Gastrocnemius medialis (tissue), 4 donors: ENCODE data around the gene MAGOHB. TPM values are rescaled to one million over a fixed set of nuclear protein-coding genes. Genes with fewer than 3 reads are reported as not detected.
"Not testable (repeated sequence)": the region's sequence is repeated elsewhere in the genome, so short reads cannot be mapped to it uniquely, and the experiment has no call there.

ENCODE experiments used
- ATAC-seq, 2 donors: fragments of 150-250 bp; one replicate each; pipeline ENCODE4 v1.9.1; 2016
- DNase-seq, 2 donors: peaks; one replicate each; pipeline ENCODE4 v3.0.0-alpha.2; 2019
- H3K27ac ChIP-seq, 4 donors: fragments of 200-600 bp; sonication (generic); 1 replicate in 1 of 4; 2 replicates in 3 of 4; pipeline ENCODE4 v1.5.1; 2016 to 2018; ENCODE audit warnings: mild to moderate bottlenecking in 2 of 4, moderate library complexity in 1 of 4
- H3K27me3 ChIP-seq, 3 donors: fragments of 200-600 bp; sonication (generic) in 2 of 3; 1 replicate in 1 of 3; 2 replicates in 2 of 3; pipeline versions ENCODE4 v1.5.1 to v1.6.0; 2016 to 2019; ENCODE audit warnings: mild to moderate bottlenecking in 1 of 3, moderate library complexity in 1 of 3
- H3K36me3 ChIP-seq, 2 donors: fragments of 200-600 bp; sonication (generic) in 1 of 2; one replicate each; pipeline ENCODE4 v1.5.1; 2017 to 2018
- H3K4me1 ChIP-seq, 2 donors: fragments of 200-600 bp; sonication (generic) in 1 of 2; one replicate each; pipeline ENCODE4 v1.5.1; 2016 to 2017; ENCODE audit warnings: mild to moderate bottlenecking in 2 of 2
- H3K4me3 ChIP-seq, 4 donors: fragments of 200-600 bp; sonication (generic) in 3 of 4; 1 replicate in 1 of 4; 2 replicates in 3 of 4; pipeline ENCODE4 v1.5.1; 2016 to 2019; ENCODE audit warnings: mild to moderate bottlenecking in 2 of 4
- H3K9me3 ChIP-seq, 3 donors: fragments of 200-600 bp; sonication (generic) in 2 of 3; 1 replicate in 1 of 3; 2 replicates in 2 of 3; pipeline ENCODE4 v1.5.1; 2016 to 2019
- CTCF ChIP-seq, 5 experiments: fragments of 450-650 bp in 3 of 5; fragments of 200-600 bp in 2 of 5; sonication (generic) in 2 of 5; IDR thresholded peaks in 4 of 5; conservative IDR thresholded peaks in 1 of 5; 1 replicate in 4 of 5; 2 replicates in 1 of 5; pipeline ENCODE4 v1.5.1; 2016 to 2019; ENCODE audit warnings: antibody characterized with exemption in 5 of 5, mild to moderate bottlenecking in 3 of 5, moderate library complexity in 3 of 5
- POLR2A ChIP-seq, 2 donors: fragments of 450-650 bp; IDR thresholded peaks; one replicate each; pipeline ENCODE4 v1.6.1; 2017; ENCODE audit warnings: antibody characterized with exemption in 2 of 2, mild to moderate bottlenecking in 2 of 2, moderate library complexity in 2 of 2
- in situ Hi-C, 4 donors: fragments of 200-750 bp; cut with MboI; loops; one replicate each; pipeline versions ENCODE4 v1.15.0 to v1.8.0; 2017; ENCODE audit warnings: low sequenced_read_pairs in 4 of 4
- intact Hi-C: fragments of 100-400 bp; cut with DNase I; formaldehyde crosslinking; loops from one replicate; pipeline ENCODE4 v1.15.1; 2023; ENCODE audit warnings: low total_unique reads
- total RNA-seq, 4 donors: library from RNA; depleted of rRNA; stranded (reverse); fragments of >200 nt; gene quantifications; one replicate each; pipeline versions ENCODE4 v1.1.0 to v1.2.3, GENCODE V29; 2016

Gene MAGOHB
- total RNA-seq, 4 donors from 2014 or later = 0.80 to 6.3 (median 3.8) TPM

- intact Hi-C loops = loop anchor here (1.0 to 10.0 kb wide), 5 partner anchors 62 to 558 kb away; partner anchors contain the start of genes GABARAPL1, SMIM10L1, STYK1 and YBX3
- TF ChIP-seq CTCF (IDR thresholded peaks at IDR 0.05 in 4 of 5, conservative IDR thresholded peaks at IDR 0.05 in 1 of 5) (no peak), POLR2A (IDR thresholded peaks at IDR 0.05) (no peak)
Observed at GRCh38 chr12:10612984-10613348, 443 bp downstream of the MAGOHB start.

DNA sequence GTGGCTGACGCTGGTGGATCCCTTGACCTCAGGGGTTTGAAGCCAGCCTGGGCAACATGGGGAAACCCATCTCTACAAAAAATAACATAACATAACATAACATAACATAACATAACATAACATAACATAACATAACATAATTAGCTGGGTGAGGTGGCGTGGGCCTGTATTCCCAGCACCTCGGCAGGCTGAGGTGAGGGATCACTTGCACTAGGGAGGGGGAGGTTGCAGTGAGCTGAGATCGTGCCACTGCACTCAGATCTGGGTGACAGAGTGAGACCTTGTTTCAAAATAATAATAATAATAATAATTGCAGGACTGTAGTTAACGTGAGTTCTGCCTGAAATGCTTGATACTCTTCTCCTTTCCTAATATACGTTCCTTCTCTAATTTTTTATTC lies 1.3 kb downstream of the MAGOHB start:
- Histone ChIP-seq H3K27me3 (no peaks in the 10 kb centered on the region), H3K4me3 (peak overlapping the region in 2 of 4 donors; percentile 68 to 89), H3K9me3 (no peaks in the 10 kb centered on the region), H3K36me3 (peaks cover 0 to 25% of the 10 kb centered on the region in 2 donors), H3K4me1 (peaks cover 12 to 16% of the 10 kb centered on the region in 2 donors), H3K27ac (peak overlapping the region in 1 of 4 donors; percentile 90)
- ATAC-seq = no peak
- no peak for DNase-seq
- in situ Hi-C loops (loop anchor here in 3 of 4 donors (5.0 to 25.0 kb wide), 2 partner anchors 140 to 575 kb away; partner anchors contain the start of gene TAS2R42 (in 1 of the 3)), intact Hi-C loops (loop anchor here (1.0 to 10.0 kb wide), 4 partner anchors 63 to 559 kb away; partner anchors contain the start of genes GABARAPL1, SMIM10L1, STYK1 and YBX3)
- TF ChIP-seq POLR2A (IDR thresholded peaks at IDR 0.05) = no peak
- no peak for TF ChIP-seq CTCF (IDR thresholded peaks at IDR 0.05 in 4 of 5, conservative IDR thresholded peaks at IDR 0.05 in 1 of 5)

More at GRCh38 chr12:10612984-10613348, 443 bp downstream of the MAGOHB start:
- no peaks in the 10 kb centered on the region for H3K27me3 ChIP-seq
- peak overlapping the region; percentile 90 to 91 (median 90) for H3K27ac ChIP-seq
- in situ Hi-C loops = loop anchor here in 3 of 4 donors (5.0 to 25.0 kb wide), 2 partner anchors 139 to 574 kb away; partner anchors contain the start of gene TAS2R42 (in 1 of the 3)
- H3K4me3 ChIP-seq = peak overlapping the region; percentile 68 to 89 (median 79)
- DNase-seq (no peak), ATAC-seq (peak; percentile 22 to 30)
- H3K4me1 ChIP-seq = peaks cover 12 to 16% of the 10 kb centered on the region in 2 donors
- peaks cover 0 to 18% of the 10 kb centered on the region in 2 donors for H3K36me3 ChIP-seq
- no peaks in the 10 kb centered on the region for H3K9me3 ChIP-seq

DNA sequence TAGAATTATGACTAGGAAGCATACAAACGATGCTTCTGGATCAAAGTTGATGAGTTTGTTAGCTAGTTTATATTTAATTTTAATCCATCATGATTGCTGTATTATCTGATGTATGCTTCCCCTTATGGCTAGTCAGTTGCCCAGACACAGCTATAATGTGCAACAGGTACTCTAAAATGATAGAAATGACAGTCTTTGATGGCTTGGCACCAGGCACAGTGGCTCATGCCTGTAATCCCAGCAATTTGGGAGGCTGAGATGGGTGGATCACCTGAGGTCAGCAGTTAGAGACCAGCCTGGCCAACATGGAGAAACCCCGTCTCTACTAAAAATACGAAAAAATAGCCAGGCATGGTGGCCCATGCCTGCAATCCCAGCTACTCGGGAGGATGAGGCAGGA lies 2.2 kb downstream of the MAGOHB start:
- not testable (repeated sequence) for H3K9me3 ChIP-seq, H3K27ac ChIP-seq, H3K4me3 ChIP-seq, DNase-seq, H3K27me3 ChIP-seq, ATAC-seq
- intact Hi-C loops = loop anchor here (5.0 to 10.0 kb wide), 2 partner anchors 114 to 399 kb away; partner anchors contain the start of genes GABARAPL1 and YBX3
- Histone ChIP-seq H3K4me1 (peaks cover 12 to 16% of the 10 kb centered on the region in 2 donors), H3K36me3 (peaks cover 0 to 28% of the 10 kb centered on the region in 2 donors)
- in situ Hi-C loops = loop anchor here in 3 of 4 donors (5.0 to 25.0 kb wide), 2 partner anchors 141 to 576 kb away; partner anchors contain the start of gene TAS2R42 (in 1 of the 3)

- Histone ChIP-seq H3K36me3 (peaks cover 0 to 28% of the 10 kb centered on the region in 2 donors), H3K4me3 (no peak overlapping the region), H3K27ac (no peak overlapping the region), H3K9me3 (no peaks in the 10 kb centered on the region), H3K4me1 (peaks cover 12 to 16% of the 10 kb centered on the region in 2 donors), H3K27me3 (no peaks in the 10 kb centered on the region)
- no peak for TF ChIP-seq CTCF (IDR thresholded peaks at IDR 0.05 in 4 of 5, conservative IDR thresholded peaks at IDR 0.05 in 1 of 5)
- TF ChIP-seq POLR2A (IDR thresholded peaks at IDR 0.05) = no peak
- DNase-seq = no peak
- ATAC-seq = no peak
- in situ Hi-C loops (loop anchor here in 3 of 4 donors (5.0 to 25.0 kb wide), 2 partner anchors 142 to 577 kb away; partner anchors contain the start of gene TAS2R42 (in 1 of the 3)), intact Hi-C loops (loop anchor here (5.0 to 10.0 kb wide), 2 partner anchors 115 to 398 kb away; partner anchors contain the start of genes GABARAPL1 and YBX3)
Observed at GRCh38 chr12:10610188-10610587, 3.2 kb downstream of the MAGOHB start.

DNA sequence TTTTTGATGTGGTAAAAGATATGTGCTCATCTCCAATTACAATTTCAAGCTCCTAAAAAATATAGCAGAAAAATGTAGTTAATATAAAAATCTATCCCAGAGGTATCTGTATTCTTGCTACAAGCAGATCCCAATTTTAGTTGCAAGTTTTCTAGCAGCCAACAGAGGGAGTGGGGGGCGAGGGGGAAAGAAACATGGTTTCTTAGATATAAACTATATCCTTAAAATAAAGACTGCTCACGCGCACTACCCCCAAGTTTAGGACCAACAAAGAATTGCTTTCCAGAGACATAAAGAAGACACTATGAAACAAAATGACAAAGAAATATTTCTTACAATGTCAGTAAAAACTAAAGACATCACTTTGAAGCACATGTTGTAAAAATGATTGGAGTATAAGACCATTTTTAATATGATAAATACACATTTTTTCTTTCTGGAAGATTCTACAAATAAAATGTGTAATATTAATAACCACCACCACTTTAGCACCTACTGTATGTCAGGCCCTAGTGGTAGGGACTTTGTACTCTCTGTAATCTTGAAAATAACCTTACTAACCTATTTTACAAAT lies 5.4 kb downstream of the MAGOHB start:
- ATAC-seq (no peak), DNase-seq (no peak)
- TF ChIP-seq POLR2A (IDR thresholded peaks at IDR 0.05) = no peak
- TF ChIP-seq CTCF (IDR thresholded peaks at IDR 0.05 in 4 of 5, conservative IDR thresholded peaks at IDR 0.05 in 1 of 5) = no peak
- H3K4me1 ChIP-seq = peaks cover 11 to 12% of the 10 kb centered on the region in 2 donors
- H3K27ac ChIP-seq = no peak overlapping the region
- H3K9me3 ChIP-seq = no peaks in the 10 kb centered on the region
- H3K36me3 ChIP-seq = peaks cover 0 to 28% of the 10 kb centered on the region in 2 donors
- in situ Hi-C loops (loop anchor here in 2 of 4 donors (10.0 to 25.0 kb wide), 2 partner anchors 147 to 579 kb away; partner anchors contain the start of gene TAS2R42 (in 1 of the 2)), intact Hi-C loops (no loop called here)
- no peak overlapping the region for H3K4me3 ChIP-seq
- no peaks in the 10 kb centered on the region for H3K27me3 ChIP-seq
